ENCODE results near the gene CLASRP.
"Not testable (repeated sequence)": the region's sequence is repeated elsewhere in the genome, so short reads cannot be mapped to it uniquely, and the experiment has no call there.

The CLASRP gene

GRCh38 chr19:45104658-45105349, 66.0 kb downstream of the CLASRP start:
- DNase-seq, result peak; percentile 16

GRCh38 chr19:45106363-45106762, 67.5 kb downstream of the CLASRP start:
- DNase-seq, result not testable (repeated sequence)

- no peak for DNase-seq
These were observed 68.8 kb downstream of the CLASRP start for GRCh38 chr19:45107621-45108150.

GRCh38 chr19:45110851-45111266, 72.0 kb downstream of the CLASRP start:
- DNase-seq, result no peak

- DNase-seq, result no peak
These were observed 73.4 kb downstream of the CLASRP start for GRCh38 chr19:45112111-45112827.

- no peak for DNase-seq
These were observed 74.8 kb downstream of the CLASRP start for GRCh38 chr19:45113628-45114027.

- no peak for DNase-seq
These were observed 75.3 kb downstream of the CLASRP start for GRCh38 chr19:45114116-45114515.

GRCh38 chr19:45115809-45116615, 77.2 kb downstream of the CLASRP start:
- no peak for DNase-seq

GRCh38 chr19:45117167-45117594, 78.3 kb downstream of the CLASRP start:
- DNase-seq, result peak; percentile 34

- DNase-seq, result no peak
These were observed 78.8 kb downstream of the CLASRP start for GRCh38 chr19:45117671-45118070.

- DNase-seq, result no peak
These were observed 79.3 kb downstream of the CLASRP start for GRCh38 chr19:45118106-45118505.

GRCh38 chr19:45118591-45119355, 79.9 kb downstream of the CLASRP start:
- DNase-seq, result not testable (repeated sequence)

GRCh38 chr19:45119582-45119981, 80.7 kb downstream of the CLASRP start:
- DNase-seq, result no peak

All from CD4-positive, alpha-beta T cell treated with Interleukin-17A for 1 hour (primary cell).